GM10248 (cell line): ENCODE results near the gene SEC61B.

Experiments used
- CTCF ChIA-PET: fragments of 300-600 bp; sonication (Branson Sonifier 250); formaldehyde crosslinking; extraction: SDS; loops from one replicate; lab custom pipeline; 2021; ENCODE audit warnings: antibody characterized with exemption; lab: Yijun Ruan, JAX
- POLR2A ChIA-PET: fragments of 350-650 bp; sonication (Branson Sonifier 250); formaldehyde crosslinking; extraction: SDS; loops from one replicate; lab custom pipeline; 2020; ENCODE audit warnings: antibody characterized with exemption; lab: Yijun Ruan, JAX
- DNase-seq: peaks from one replicate; pipeline ENCODE4 v3.0.0; 2012; ENCODE audit errors: extremely low spot score
- TF ChIP-seq, protein P1 (sequence below): IDR thresholded peaks from 2 replicates; pipeline ENCODE4 v1.5.1; 2012; ENCODE audit warnings: mild to moderate bottlenecking, low read depth; ENCODE audit errors: extremely low read depth, missing control alignments, control extremely low read depth

Gene SEC61B

DNA sequence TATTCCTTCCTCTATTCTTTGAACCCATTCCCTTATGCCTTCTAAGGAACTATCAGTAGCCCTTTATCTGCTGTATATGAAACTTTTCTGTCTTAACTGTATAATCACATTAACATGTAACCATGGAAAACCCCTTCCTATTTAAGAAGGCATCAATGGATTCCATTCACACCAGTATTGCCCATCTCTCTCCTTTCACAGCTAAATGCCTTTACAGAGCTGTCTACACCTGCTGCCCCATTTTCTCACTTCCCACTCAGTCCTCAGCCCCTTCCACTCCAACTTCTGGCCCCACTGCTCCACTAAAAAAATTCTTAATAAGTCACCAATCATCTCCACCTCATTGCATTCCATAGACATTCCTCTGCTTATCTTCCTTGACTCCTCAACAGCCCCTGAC, 50.8 kb downstream of the SEC61B start:
- CTCF ChIA-PET, result interaction anchor here (0.6 to 3.6 kb wide), 7 partner anchors 7 to 221 kb away, joined by 3 to 15 read pairs (median 4); no protein-coding TSS in a partner anchor
- TF ChIP-seq, protein P1, sequence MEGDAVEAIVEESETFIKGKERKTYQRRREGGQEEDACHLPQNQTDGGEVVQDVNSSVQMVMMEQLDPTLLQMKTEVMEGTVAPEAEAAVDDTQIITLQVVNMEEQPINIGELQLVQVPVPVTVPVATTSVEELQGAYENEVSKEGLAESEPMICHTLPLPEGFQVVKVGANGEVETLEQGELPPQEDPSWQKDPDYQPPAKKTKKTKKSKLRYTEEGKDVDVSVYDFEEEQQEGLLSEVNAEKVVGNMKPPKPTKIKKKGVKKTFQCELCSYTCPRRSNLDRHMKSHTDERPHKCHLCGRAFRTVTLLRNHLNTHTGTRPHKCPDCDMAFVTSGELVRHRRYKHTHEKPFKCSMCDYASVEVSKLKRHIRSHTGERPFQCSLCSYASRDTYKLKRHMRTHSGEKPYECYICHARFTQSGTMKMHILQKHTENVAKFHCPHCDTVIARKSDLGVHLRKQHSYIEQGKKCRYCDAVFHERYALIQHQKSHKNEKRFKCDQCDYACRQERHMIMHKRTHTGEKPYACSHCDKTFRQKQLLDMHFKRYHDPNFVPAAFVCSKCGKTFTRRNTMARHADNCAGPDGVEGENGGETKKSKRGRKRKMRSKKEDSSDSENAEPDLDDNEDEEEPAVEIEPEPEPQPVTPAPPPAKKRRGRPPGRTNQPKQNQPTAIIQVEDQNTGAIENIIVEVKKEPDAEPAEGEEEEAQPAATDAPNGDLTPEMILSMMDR, result no peak
- no peak for DNase-seq
- POLR2A ChIA-PET, result no interaction called here

DNA sequence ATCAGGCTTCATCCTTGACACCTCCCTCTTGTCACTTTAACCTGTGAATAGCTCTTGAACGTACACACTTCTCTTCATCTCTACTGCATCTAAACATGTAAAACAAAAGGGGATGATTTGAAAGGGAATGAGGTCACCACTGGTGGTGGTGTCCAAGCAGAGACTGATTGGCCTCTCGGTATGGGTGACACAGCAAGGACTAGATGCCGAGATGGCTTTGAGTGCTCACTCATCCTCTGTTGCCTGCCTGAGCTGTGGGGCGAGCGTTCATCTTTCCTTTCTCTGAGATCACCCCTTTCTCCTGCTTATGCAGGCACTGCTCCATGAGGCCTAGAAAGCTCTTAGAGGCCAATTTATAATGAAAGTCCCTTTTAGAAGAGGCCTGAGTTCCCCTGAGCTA, 51.9 kb downstream of the SEC61B start:
- no peak for DNase-seq
- TF ChIP-seq, protein P1, result no peak
- ChIA-PET POLR2A (no interaction called here), CTCF (interaction anchor here (0.7 to 3.6 kb wide), 8 partner anchors 8 to 1050 kb away, joined by 3 to 15 read pairs (median 4); no protein-coding TSS in a partner anchor)

DNA sequence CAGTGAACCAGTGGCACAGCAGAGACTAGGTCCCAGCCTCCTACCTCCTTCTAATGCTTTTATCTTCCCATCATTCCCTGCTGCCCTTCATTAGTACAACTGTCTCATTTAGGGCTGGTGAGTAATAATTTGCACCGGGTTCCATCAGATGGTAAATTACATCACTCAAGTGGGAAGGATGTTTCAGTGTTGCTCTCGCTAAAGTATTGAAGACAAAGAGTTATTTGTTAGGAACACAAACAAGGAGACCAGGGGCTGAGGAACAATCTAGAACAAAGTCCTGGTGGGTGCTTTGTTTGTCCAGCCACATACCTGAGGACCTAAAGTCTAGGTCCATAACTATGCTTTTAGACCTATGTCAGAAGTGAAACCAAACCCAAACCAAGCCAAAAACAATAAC, 52.4 kb downstream of the SEC61B start:
- ChIA-PET POLR2A (no interaction called here), CTCF (interaction anchor here (0.7 to 3.6 kb wide), 7 partner anchors 9 to 1050 kb away, joined by 3 to 15 read pairs (median 4); no protein-coding TSS in a partner anchor)
- no peak for DNase-seq
- TF ChIP-seq, protein P1, result no peak
